ENCODE data around the gene CRYBG1.

CRYBG1 gene

GRCh38 chr6:106470316-106470715 lies 109.8 kb downstream of the CRYBG1 start:
- Mint-ChIP-seq H3K36me3 (ENCODE audit: low read depth) (no peaks in the 10 kb centered on the region), H3K4me3 (no peak overlapping the region), H3K4me1 (ENCODE audit: low read depth) (no peaks in the 10 kb centered on the region), H3K27me3 (ENCODE audit: low read depth) (peaks cover 18% of the 10 kb centered on the region), H3K27ac (no peak overlapping the region), H3K9me3 (no peaks in the 10 kb centered on the region)
- DNase-seq (ENCODE audit: low spot score): no peak

GRCh38 chr6:106470811-106471210 lies 110.3 kb downstream of the CRYBG1 start:
- no peak for DNase-seq (ENCODE audit: low spot score)
- Mint-ChIP-seq H3K4me1 (ENCODE audit: low read depth) (no peaks in the 10 kb centered on the region), H3K4me3 (no peak overlapping the region), H3K9me3 (no peaks in the 10 kb centered on the region), H3K27ac (no peak overlapping the region), H3K27me3 (ENCODE audit: low read depth) (peaks cover 13% of the 10 kb centered on the region), H3K36me3 (ENCODE audit: low read depth) (no peaks in the 10 kb centered on the region)

GRCh38 chr6:106473812-106474211 lies 113.3 kb downstream of the CRYBG1 start:
- H3K36me3 Mint-ChIP-seq (ENCODE audit: low read depth): no peaks in the 10 kb centered on the region
- DNase-seq (ENCODE audit: low spot score): no peak
- no peak overlapping the region for H3K4me3 Mint-ChIP-seq
- H3K4me1 Mint-ChIP-seq (ENCODE audit: low read depth): no peaks in the 10 kb centered on the region
- H3K27ac Mint-ChIP-seq: no peak overlapping the region
- no peaks in the 10 kb centered on the region for H3K27me3 Mint-ChIP-seq (ENCODE audit: low read depth)
- no peaks in the 10 kb centered on the region for H3K9me3 Mint-ChIP-seq

- Mint-ChIP-seq H3K27ac (no peak overlapping the region), H3K4me3 (no peak overlapping the region), H3K27me3 (ENCODE audit: low read depth) (no peaks in the 10 kb centered on the region), H3K9me3 (no peaks in the 10 kb centered on the region), H3K36me3 (ENCODE audit: low read depth) (no peaks in the 10 kb centered on the region), H3K4me1 (ENCODE audit: low read depth) (no peaks in the 10 kb centered on the region)
- no peak for DNase-seq (ENCODE audit: low spot score)
Measured at GRCh38 chr6:106474466-106474865, 113.9 kb downstream of the CRYBG1 start.

- H3K4me3 Mint-ChIP-seq: no peak overlapping the region
- no peaks in the 10 kb centered on the region for H3K36me3 Mint-ChIP-seq (ENCODE audit: low read depth)
- no peaks in the 10 kb centered on the region for H3K4me1 Mint-ChIP-seq (ENCODE audit: low read depth)
- no peak overlapping the region for H3K27ac Mint-ChIP-seq
- no peak for DNase-seq (ENCODE audit: low spot score)
- no peaks in the 10 kb centered on the region for H3K9me3 Mint-ChIP-seq
- no peaks in the 10 kb centered on the region for H3K27me3 Mint-ChIP-seq (ENCODE audit: low read depth)
Measured at GRCh38 chr6:106475284-106475683, 114.8 kb downstream of the CRYBG1 start.

- Mint-ChIP-seq H3K9me3 (no peaks in the 10 kb centered on the region), H3K27ac (no peak overlapping the region), H3K36me3 (ENCODE audit: low read depth) (no peaks in the 10 kb centered on the region), H3K4me3 (no peak overlapping the region), H3K4me1 (ENCODE audit: low read depth) (no peaks in the 10 kb centered on the region), H3K27me3 (ENCODE audit: low read depth) (no peaks in the 10 kb centered on the region)
- no peak for DNase-seq (ENCODE audit: low spot score)
Measured at GRCh38 chr6:106476331-106477105, 116.0 kb downstream of the CRYBG1 start.

- DNase-seq (ENCODE audit: low spot score): no peak
- Mint-ChIP-seq H3K4me1 (ENCODE audit: low read depth) (no peaks in the 10 kb centered on the region), H3K9me3 (no peaks in the 10 kb centered on the region), H3K27me3 (ENCODE audit: low read depth) (no peaks in the 10 kb centered on the region), H3K36me3 (ENCODE audit: low read depth) (no peaks in the 10 kb centered on the region), H3K27ac (no peak overlapping the region), H3K4me3 (no peak overlapping the region)
Measured at GRCh38 chr6:106477146-106477545, 116.6 kb downstream of the CRYBG1 start.

- H3K4me3 Mint-ChIP-seq: no peak overlapping the region
- H3K27ac Mint-ChIP-seq: no peak overlapping the region
- H3K9me3 Mint-ChIP-seq: no peaks in the 10 kb centered on the region
- H3K36me3 Mint-ChIP-seq (ENCODE audit: low read depth): no peaks in the 10 kb centered on the region
- no peak for DNase-seq (ENCODE audit: low spot score)
- no peaks in the 10 kb centered on the region for H3K4me1 Mint-ChIP-seq (ENCODE audit: low read depth)
- H3K27me3 Mint-ChIP-seq (ENCODE audit: low read depth): no peaks in the 10 kb centered on the region
Measured at GRCh38 chr6:106477790-106478189, 117.3 kb downstream of the CRYBG1 start.

GRCh38 chr6:106486236-106486635 lies 125.7 kb downstream of the CRYBG1 start:
- no peak overlapping the region for H3K4me3 Mint-ChIP-seq
- no peak overlapping the region for H3K27ac Mint-ChIP-seq
- no peak for DNase-seq (ENCODE audit: low spot score)
- no peaks in the 10 kb centered on the region for H3K9me3 Mint-ChIP-seq
- H3K36me3 Mint-ChIP-seq (ENCODE audit: low read depth): no peaks in the 10 kb centered on the region
- H3K4me1 Mint-ChIP-seq (ENCODE audit: low read depth): peaks cover 2% of the 10 kb centered on the region
- H3K27me3 Mint-ChIP-seq (ENCODE audit: low read depth): peaks cover 15% of the 10 kb centered on the region

GRCh38 chr6:106488494-106489370 lies 128.2 kb downstream of the CRYBG1 start:
- Mint-ChIP-seq H3K4me3 (no peak overlapping the region), H3K4me1 (ENCODE audit: low read depth) (peaks cover 2% of the 10 kb centered on the region), H3K27me3 (ENCODE audit: low read depth) (peaks cover 12% of the 10 kb centered on the region), H3K36me3 (ENCODE audit: low read depth) (no peaks in the 10 kb centered on the region), H3K9me3 (no peaks in the 10 kb centered on the region), H3K27ac (no peak overlapping the region)
- DNase-seq (ENCODE audit: low spot score): no peak

- H3K27me3 Mint-ChIP-seq (ENCODE audit: low read depth): peaks cover 11% of the 10 kb centered on the region
- DNase-seq (ENCODE audit: low spot score): no peak
- H3K27ac Mint-ChIP-seq: no peak overlapping the region
- H3K4me1 Mint-ChIP-seq (ENCODE audit: low read depth): peaks cover 4% of the 10 kb centered on the region
- no peaks in the 10 kb centered on the region for H3K9me3 Mint-ChIP-seq
- no peaks in the 10 kb centered on the region for H3K36me3 Mint-ChIP-seq (ENCODE audit: low read depth)
- H3K4me3 Mint-ChIP-seq: no peak overlapping the region
Measured at GRCh38 chr6:106490030-106490429, 129.5 kb downstream of the CRYBG1 start.

- Mint-ChIP-seq H3K4me1 (ENCODE audit: low read depth) (peaks cover 5% of the 10 kb centered on the region), H3K9me3 (no peaks in the 10 kb centered on the region), H3K4me3 (no peak overlapping the region), H3K27me3 (ENCODE audit: low read depth) (peaks cover 8% of the 10 kb centered on the region), H3K36me3 (ENCODE audit: low read depth) (no peaks in the 10 kb centered on the region), H3K27ac (no peak overlapping the region)
- DNase-seq (ENCODE audit: low spot score): no peak
Measured at GRCh38 chr6:106490436-106490835, 129.9 kb downstream of the CRYBG1 start.

GRCh38 chr6:106490974-106491373 lies 130.5 kb downstream of the CRYBG1 start:
- Mint-ChIP-seq H3K27ac (no peak overlapping the region), H3K27me3 (ENCODE audit: low read depth) (peaks cover 2% of the 10 kb centered on the region), H3K36me3 (ENCODE audit: low read depth) (no peaks in the 10 kb centered on the region), H3K4me3 (no peak overlapping the region), H3K9me3 (no peaks in the 10 kb centered on the region), H3K4me1 (ENCODE audit: low read depth) (peaks cover 5% of the 10 kb centered on the region)
- DNase-seq (ENCODE audit: low spot score): no peak

GRCh38 chr6:106495014-106495413 lies 134.5 kb downstream of the CRYBG1 start:
- Mint-ChIP-seq H3K4me3 (no peak overlapping the region), H3K27ac (no peak overlapping the region)

More at GRCh38 chr6:106495014-106495413, 134.5 kb downstream of the CRYBG1 start:
- no peaks in the 10 kb centered on the region for H3K27me3 Mint-ChIP-seq (ENCODE audit: low read depth)
- no peaks in the 10 kb centered on the region for H3K9me3 Mint-ChIP-seq
- DNase-seq (ENCODE audit: low spot score): no peak
- no peaks in the 10 kb centered on the region for H3K36me3 Mint-ChIP-seq (ENCODE audit: low read depth)
- H3K4me1 Mint-ChIP-seq (ENCODE audit: low read depth): peaks cover 3% of the 10 kb centered on the region

Data from T-helper 2 cell treated with Interferon-gamma antibody and Interleukin-4, amounts not matched to agents 5 μg/mL and 100 μg/mL, for 36 hours (primary cell).